PC-3 (cell line): ENCODE measurements around the gene TREH. TPM values are rescaled to one million over a fixed set of nuclear protein-coding genes. Genes with fewer than 3 reads are reported as not detected.

Experiments used
- ATAC-seq: fragments of 200-7000 bp; cut with Tn5 transposase; 2 replicates; pipeline ENCODE4 v1.9.1; 2020; ENCODE audit warnings: mild to moderate bottlenecking, moderate library complexity
- BruUV-seq: library from RNA; stranded (reverse); fragments of 400-500 nt; replicated peaks from 2 replicates; lab custom pipeline; 2021; lab: Mats Ljungman, UMichigan
- CTCF ChIA-PET: fragments of 300-600 bp; sonication (Branson Sonifier 250); formaldehyde crosslinking; loops from one replicate; lab custom pipeline; 2022; ENCODE audit warnings: antibody characterized with exemption; lab: Charles Lee
- POLR2A ChIA-PET: fragments of 300-600 bp; sonication (Branson Sonifier 250); formaldehyde crosslinking; loops from one replicate; lab custom pipeline; 2022; ENCODE audit warnings: antibody characterized with exemption; ENCODE audit not compliant: unreplicated experiment; lab: Charles Lee
- DNase-seq: peaks from one replicate; pipeline ENCODE4 v3.0.0-alpha.2; 2015
- H2AFZ ChIP-seq: fragments of 300-600 bp; sonication (generic); 2 replicates; pipeline ENCODE4 v1.6.0; 2016; ENCODE audit warnings: antibody characterized with exemption, low read length
- H3F3A ChIP-seq: fragments of 300-600 bp; sonication (generic); one replicate; pipeline ENCODE4 v1.6.0; 2017; ENCODE audit warnings: antibody characterized with exemption, low read length, control low read depth, mild to moderate bottlenecking; ENCODE audit not compliant: unreplicated experiment
- H3K27ac ChIP-seq: fragments of 300-600 bp; sonication (generic); 2 replicates; pipeline ENCODE4 v1.5.1; 2016; ENCODE audit warnings: mild to moderate bottlenecking, low read length
- H3K27me3 ChIP-seq: fragments of 300-600 bp; sonication (generic); 2 replicates; pipeline ENCODE4 v1.6.1; 2016; ENCODE audit warnings: low read length, mixed read lengths
- H3K36me3 ChIP-seq: fragments of 300-600 bp; sonication (generic); 2 replicates; pipeline ENCODE4 v1.6.1; 2016; ENCODE audit warnings: low read depth, mixed run types, low read length, mixed read lengths
- H3K4me1 ChIP-seq: fragments of 300-600 bp; sonication (generic); 2 replicates; pipeline ENCODE4 v1.5.1; 2016; ENCODE audit warnings: low read length; ENCODE audit not compliant: insufficient read depth
- H3K4me2 ChIP-seq: fragments of 300-600 bp; sonication (generic); 2 replicates; pipeline ENCODE4 v1.6.0; 2016; ENCODE audit warnings: low read length
- H3K4me3 ChIP-seq: fragments of 300-600 bp; sonication (generic); 2 replicates; pipeline ENCODE4 v1.5.1; 2016; ENCODE audit warnings: mild to moderate bottlenecking, low read length, mixed read lengths
- H3K79me2 ChIP-seq: fragments of 300-600 bp; sonication (generic); 2 replicates; pipeline ENCODE4 v1.6.1; 2017; ENCODE audit warnings: low read length, mixed read lengths
- H3K9ac ChIP-seq: fragments of 300-600 bp; sonication (generic); 2 replicates; pipeline ENCODE4 v1.6.0; 2016; ENCODE audit warnings: mild to moderate bottlenecking, low read length
- H3K9me2 ChIP-seq: fragments of 300-600 bp; sonication (generic); replicated peaks from 2 replicates; pipeline ENCODE4 v1.6.1; 2016; ENCODE audit warnings: mixed run types, low read length, mixed read lengths
- H3K9me3 ChIP-seq: fragments of 300-600 bp; sonication (generic); 2 replicates; pipeline ENCODE4 v1.6.1; 2016; ENCODE audit warnings: low read length, mixed read lengths
- H4K20me1 ChIP-seq: fragments of 300-600 bp; sonication (generic); 2 replicates; pipeline ENCODE4 v1.6.1; 2016; ENCODE audit warnings: low read length, mixed read lengths
- CTCF ChIP-seq: fragments of 300-600 bp; sonication (generic); conservative IDR thresholded peaks from 2 replicates; pipeline ENCODE4 v1.5.1; 2017; ENCODE audit warnings: antibody characterized with exemption, low read depth, mild to moderate bottlenecking, low read length
- EZH2 ChIP-seq: fragments of 300-600 bp; sonication (generic); IDR thresholded peaks from one replicate; pipeline ENCODE4 v1.6.1; 2017; ENCODE audit warnings: antibody characterized with exemption, mild to moderate bottlenecking, low read length; ENCODE audit not compliant: unreplicated experiment
- EZH2phosphoT487 ChIP-seq: fragments of 300-600 bp; sonication (generic); IDR thresholded peaks from 2 replicates; pipeline ENCODE4 v1.6.1; 2018; ENCODE audit warnings: mild to moderate bottlenecking, antibody characterized with exemption, low read length, borderline replicate concordance
- intact Hi-C: fragments of 100-400 bp; cut with micrococcal nuclease; formaldehyde crosslinking; loops from 2 replicates; pipeline ENCODE4 v1.9.0; 2023
- total RNA-seq: library from RNA; depleted of rRNA; stranded (reverse); fragments of >200 nt; gene quantifications from 2 replicates; pipeline ENCODE4 v1.2.3, GENCODE V29; 2014

Gene TREH
- total RNA-seq, 1 experiment from 2014 or later, result not detected

DNA sequence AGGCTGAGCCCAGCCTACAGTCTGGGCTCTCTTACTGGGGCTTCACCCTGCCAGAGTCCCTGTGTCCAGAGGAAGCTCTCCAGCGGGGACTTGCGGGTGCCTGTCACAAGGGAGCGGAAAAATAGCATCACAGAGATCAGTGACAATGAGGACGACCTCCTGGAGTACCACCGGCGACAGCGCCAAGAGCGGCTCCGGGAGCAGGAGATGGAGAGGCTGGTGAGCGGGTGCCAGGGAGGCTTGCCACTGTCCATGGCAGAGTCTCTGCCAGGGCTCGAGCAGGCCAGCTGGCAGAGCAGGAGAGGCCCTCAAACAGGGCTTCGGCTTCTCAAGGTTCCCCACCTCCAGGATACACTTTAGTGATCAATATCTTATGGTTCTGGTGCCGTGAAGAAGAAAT is 51.0 kb downstream of the TREH start:
- no peak for ATAC-seq
- ChIA-PET CTCF (no interaction called here), POLR2A (no interaction called here)
- H3K4me2 ChIP-seq, result no peak overlapping the region
- no peaks in the 10 kb centered on the region for H3K9me3 ChIP-seq
- H3K79me2 ChIP-seq, result 0 out of 2 replicates have a peak, but pooled peaks cover 4% of the 10 kb centered on the region
- no peaks in the 10 kb centered on the region for H4K20me1 ChIP-seq
- no peaks in the 10 kb centered on the region; the same call in 1 of the 2 replicates for H3K36me3 ChIP-seq
- H2AFZ ChIP-seq, result no peak overlapping the region
- no peak for DNase-seq
- no peak overlapping the region for H3K9ac ChIP-seq
- TF ChIP-seq CTCF (no peak), EZH2phosphoT487 (no peak), EZH2 (no peak)
- H3K4me1 ChIP-seq, result peaks cover 13% of the 10 kb centered on the region
- no peaks in the 10 kb centered on the region for H3K9me2 ChIP-seq
- no peaks in the 10 kb centered on the region for H3K27me3 ChIP-seq
- intact Hi-C loops, result no loop called here
- H3K4me3 ChIP-seq, result no peak overlapping the region
- no peak overlapping the region for H3K27ac ChIP-seq
- no peaks in the 10 kb centered on the region for H3F3A ChIP-seq
- BruUV-seq, result no TSS peak

DNA sequence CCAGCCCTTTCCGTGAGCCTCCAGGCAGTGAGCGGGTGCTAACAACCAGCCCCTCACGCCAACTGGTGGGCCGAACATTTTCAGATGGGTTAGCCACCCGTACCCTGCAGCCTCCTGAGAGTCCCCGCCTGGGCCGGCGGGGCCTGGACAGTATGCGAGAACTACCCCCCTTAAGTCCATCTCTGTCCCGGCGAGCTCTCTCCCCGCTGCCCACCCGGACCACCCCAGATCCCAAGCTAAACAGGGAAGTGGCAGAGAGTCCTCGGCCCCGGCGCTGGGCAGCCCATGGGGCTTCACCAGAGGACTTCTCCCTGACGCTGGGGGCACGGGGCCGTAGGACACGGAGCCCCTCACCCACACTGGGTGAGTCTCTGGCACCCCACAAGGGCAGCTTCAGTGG is 51.4 kb downstream of the TREH start:
- intact Hi-C loops, result no loop called here
- H3K27me3 ChIP-seq, result no peaks in the 10 kb centered on the region
- no peak for DNase-seq
- H4K20me1 ChIP-seq, result no peaks in the 10 kb centered on the region
- H2AFZ ChIP-seq, result no peak overlapping the region
- ATAC-seq, result no peak
- no peaks in the 10 kb centered on the region for H3K9me2 ChIP-seq
- H3K9me3 ChIP-seq, result no peaks in the 10 kb centered on the region
- ChIA-PET POLR2A (no interaction called here), CTCF (no interaction called here)
- H3K4me1 ChIP-seq, result peaks cover 17% of the 10 kb centered on the region
- no peak overlapping the region for H3K4me2 ChIP-seq
- BruUV-seq, result no TSS peak
- 0 out of 2 replicates have a peak, but pooled peaks cover 4% of the 10 kb centered on the region for H3K79me2 ChIP-seq
- no peaks in the 10 kb centered on the region; the same call in 1 of the 2 replicates for H3K36me3 ChIP-seq
- H3K27ac ChIP-seq, result no peak overlapping the region
- no peak overlapping the region for H3K4me3 ChIP-seq
- H3K9ac ChIP-seq, result no peak overlapping the region
- TF ChIP-seq EZH2phosphoT487 (no peak), CTCF (no peak), EZH2 (no peak)
- H3F3A ChIP-seq, result no peaks in the 10 kb centered on the region

- no peak overlapping the region for H3K4me3 ChIP-seq
- no peak overlapping the region for H3K9ac ChIP-seq
- no peak for ATAC-seq
- no peaks in the 10 kb centered on the region for H3K9me2 ChIP-seq
- no peaks in the 10 kb centered on the region for H3K27me3 ChIP-seq
- BruUV-seq, result no TSS peak
- no peaks in the 10 kb centered on the region for H4K20me1 ChIP-seq
- no peaks in the 10 kb centered on the region for H3K9me3 ChIP-seq
- H3K4me1 ChIP-seq, result peaks cover 22% of the 10 kb centered on the region
- no peak overlapping the region for H2AFZ ChIP-seq
- H3F3A ChIP-seq, result no peaks in the 10 kb centered on the region
- no peak for TF ChIP-seq EZH2phosphoT487
- TF ChIP-seq CTCF, result no peak
- TF ChIP-seq EZH2, result no peak
- ChIA-PET CTCF (no interaction called here), POLR2A (no interaction called here)
- H3K27ac ChIP-seq, result no peak overlapping the region
- 0 out of 2 replicates have a peak, but pooled peaks cover 4% of the 10 kb centered on the region for H3K79me2 ChIP-seq
- no peaks in the 10 kb centered on the region; the same call in 1 of the 2 replicates for H3K36me3 ChIP-seq
- no peak for DNase-seq
- intact Hi-C loops, result no loop called here
- no peak overlapping the region for H3K4me2 ChIP-seq
These were observed 51.9 kb downstream of the TREH start for GRCh38 chr11:118627566-118627965.
